SK-N-SH (cell line): ENCODE results near the gene ARL3. TPM values are rescaled to one million over a fixed set of nuclear protein-coding genes. Genes with fewer than 3 reads are reported as not detected.

Experiments used
- CTCF ChIA-PET: fragments of 300-600, 350-600 bp; formaldehyde crosslinking; extraction: SDS; loops from one replicate; lab custom pipeline; 2021; lab: Yijun Ruan, JAX
- POLR2A ChIA-PET: fragments of 350-600 bp; sonication (Branson Sonifier 250); formaldehyde crosslinking; extraction: SDS; loops from one replicate; lab custom pipeline; 2020; ENCODE audit warnings: antibody characterized with exemption, inconsistent platforms; lab: Yijun Ruan, JAX
- DNase-seq: peaks from one replicate; pipeline ENCODE4 v3.0.0; 2012
- H2AFZ ChIP-seq: fragments of 200-600 bp; sonication (generic); 2 replicates; pipeline ENCODE4 v1.8.1; 2016; ENCODE audit warnings: antibody characterized with exemption, mild to moderate bottlenecking, low read depth
- H3F3A ChIP-seq: fragments of 200-600 bp; sonication (generic); replicated peaks from 2 replicates; pipeline ENCODE3; 2016; ENCODE audit warnings: antibody characterized with exemption, mild to moderate bottlenecking; ENCODE audit not compliant: insufficient read depth
- H3K27ac ChIP-seq, 2 experiments: fragments of 200-500 bp in 1 of 2; fragments of 200-600 bp in 1 of 2; sonication (Bioruptor generic) in 1 of 2; sonication (generic), shearing (Covaris generic) in 1 of 2; 2 replicates each; pipeline versions ENCODE4 v1.5.1 to v1.6.1; 2014 to 2016; ENCODE audit warnings: low read depth in 2 of 2, inconsistent platforms in 1 of 2, low read length in 1 of 2, mild to moderate bottlenecking in 1 of 2, mixed read lengths in 1 of 2
- H3K27me3 ChIP-seq: fragments of 200-600 bp; sonication (generic), shearing (Covaris generic); 2 replicates; pipeline ENCODE4 v1.6.1; 2016; ENCODE audit warnings: mixed run types; ENCODE audit not compliant: insufficient read depth
- H3K36me3 ChIP-seq, 2 experiments: fragments of 200-500 bp in 1 of 2; fragments of 200-600 bp in 1 of 2; sonication (Bioruptor generic) in 1 of 2; sonication (generic) in 1 of 2; replicated peaks in 1 of 2; 2 replicates each; pipeline versions ENCODE3 to v1.5.1; 2014 to 2016; ENCODE audit warnings: low read length in 1 of 2, mild to moderate bottlenecking in 1 of 2; ENCODE audit not compliant: insufficient read depth in 2 of 2, control insufficient read depth in 1 of 2
- H3K4me1 ChIP-seq, 2 experiments: fragments of 200-500 bp in 1 of 2; fragments of 200-600 bp in 1 of 2; sonication (Bioruptor generic) in 1 of 2; sonication (generic), shearing (Covaris generic) in 1 of 2; 2 replicates each; pipeline versions ENCODE4 v1.5.1 to v1.6.1; 2014 to 2016; ENCODE audit warnings: low read depth in 1 of 2, low read length in 1 of 2, mixed run types in 1 of 2; ENCODE audit not compliant: insufficient read depth in 2 of 2, control insufficient read depth in 1 of 2
- H3K4me2 ChIP-seq: fragments of 200-600 bp; sonication (generic), shearing (Covaris generic); 2 replicates; pipeline ENCODE4 v1.6.1; 2017; ENCODE audit warnings: mixed run types
- H3K4me3 ChIP-seq, 2 experiments: fragments of 200-500 bp in 1 of 2; fragments of 200-600 bp in 1 of 2; sonication (Bioruptor generic) in 1 of 2; sonication (generic), shearing (Covaris generic) in 1 of 2; 2 replicates each; pipeline versions ENCODE4 v1.5.1 to v1.8.1; 2014 to 2016; ENCODE audit warnings: low read depth in 2 of 2, inconsistent platforms in 1 of 2, low read length in 1 of 2, mild to moderate bottlenecking in 1 of 2, mixed read lengths in 1 of 2, moderate library complexity in 1 of 2
- H3K79me2 ChIP-seq: fragments of 200-600 bp; sonication (generic); 2 replicates; pipeline ENCODE4 v1.8.1; 2017; ENCODE audit warnings: mild to moderate bottlenecking; ENCODE audit not compliant: insufficient read depth
- H3K9ac ChIP-seq: fragments of 200-600 bp; sonication (generic); 2 replicates; pipeline ENCODE4 v1.6.1; 2017; ENCODE audit warnings: mixed run types
- H3K9me2 ChIP-seq: fragments of 200-600 bp; sonication (generic); 2 replicates; pipeline ENCODE4 v1.6.1; 2017; ENCODE audit warnings: mixed run types
- H3K9me3 ChIP-seq: fragments of 200-600 bp; sonication (generic); 2 replicates; pipeline ENCODE4 v1.6.1; 2017; ENCODE audit warnings: mixed run types, mild to moderate bottlenecking, moderate library complexity
- H4K20me1 ChIP-seq: fragments of 200-600 bp; sonication (generic); 2 replicates; pipeline ENCODE4 v1.6.1; 2017; ENCODE audit warnings: mild to moderate bottlenecking, mixed run types; ENCODE audit not compliant: insufficient read depth
- CTCF ChIP-seq: fragments of 200-600 bp; sonication (generic); IDR thresholded peaks from 2 replicates; pipeline ENCODE4 v1.6.1; 2017; ENCODE audit warnings: antibody characterized with exemption, mild to moderate bottlenecking, moderate library complexity
- ELF1 ChIP-seq: IDR thresholded peaks from 2 replicates; pipeline ENCODE4 v1.4.0; 2012
- EP300 ChIP-seq, 2 experiments: IDR thresholded peaks; 2 replicates each; pipeline versions ENCODE4 v1.4.0 to v1.6.1; 2012; ENCODE audit warnings: borderline replicate concordance in 1 of 2, low read depth in 1 of 2, low read length in 1 of 2
- EZH2phosphoT487 ChIP-seq: fragments of 200-600 bp; sonication (generic); IDR thresholded peaks from 2 replicates; pipeline ENCODE4 v1.6.1; 2017; ENCODE audit warnings: low read depth, mixed run types, mild to moderate bottlenecking, antibody characterized with exemption, moderate library complexity, borderline replicate concordance
- FOXJ3 ChIP-seq: sonication (generic); formaldehyde crosslinking; IDR thresholded peaks from 2 replicates; pipeline ENCODE4 v1.5.1; 2020; ENCODE audit warnings: mild to moderate bottlenecking, missing genetic modification reagents
- IRF3 ChIP-seq: fragments of 150-350 bp; IDR thresholded peaks from 2 replicates; pipeline ENCODE4 v1.6.1; 2016; ENCODE audit warnings: mild to moderate bottlenecking, low read depth, low read length
- MEF2A ChIP-seq: IDR thresholded peaks from 2 replicates; pipeline ENCODE4 v1.4.0; 2012; ENCODE audit warnings: low read depth, borderline replicate concordance
- NFIC ChIP-seq: IDR thresholded peaks from 2 replicates; pipeline ENCODE4 v1.4.0; 2012; ENCODE audit warnings: borderline replicate concordance
- NRF1 ChIP-seq: IDR thresholded peaks from 2 replicates; pipeline ENCODE4 v1.6.1; 2012; ENCODE audit warnings: low read depth, mild to moderate bottlenecking, low read length
- PBX3 ChIP-seq: IDR thresholded peaks from 2 replicates; pipeline ENCODE4; 2012
- POLR2AphosphoS5 ChIP-seq: IDR thresholded peaks from 2 replicates; pipeline ENCODE4 v1.6.1; 2012; ENCODE audit warnings: low read depth, low read length
- RAD21 ChIP-seq: IDR thresholded peaks from 2 replicates; pipeline ENCODE4 v1.6.1; 2012; ENCODE audit warnings: mild to moderate bottlenecking, low read length
- REST ChIP-seq: IDR thresholded peaks from 2 replicates; pipeline ENCODE4 v1.6.1; 2012; ENCODE audit warnings: mild to moderate bottlenecking, low read depth, low read length, moderate library complexity
- RFX5 ChIP-seq: IDR thresholded peaks from 2 replicates; pipeline ENCODE4 v1.6.1; 2012; ENCODE audit warnings: mild to moderate bottlenecking, improper control_type of control experiment, low read length
- SIN3A ChIP-seq: IDR thresholded peaks from 2 replicates; pipeline ENCODE4 v1.6.1; 2012; ENCODE audit warnings: low read depth, mild to moderate bottlenecking, low read length, moderate library complexity, borderline replicate concordance
- TAF1 ChIP-seq: IDR thresholded peaks from 2 replicates; pipeline ENCODE4 v1.6.1; 2012; ENCODE audit warnings: low read depth, mild to moderate bottlenecking, low read length, moderate library complexity, borderline replicate concordance
- TEAD4 ChIP-seq: IDR thresholded peaks from 2 replicates; pipeline ENCODE4 v1.4.0; 2012; ENCODE audit warnings: mild to moderate bottlenecking, borderline replicate concordance; ENCODE audit not compliant: insufficient read depth
- USF1 ChIP-seq: IDR thresholded peaks from 2 replicates; pipeline ENCODE4 v1.4.0; 2012; ENCODE audit warnings: low read depth, borderline replicate concordance
- YY1 ChIP-seq: IDR thresholded peaks from 2 replicates; pipeline ENCODE4 v1.4.0; 2012; ENCODE audit warnings: low read depth, mild to moderate bottlenecking
- ZBTB33 ChIP-seq: IDR thresholded peaks from 2 replicates; pipeline ENCODE4 v1.4.0; 2012; ENCODE audit warnings: low read depth, borderline replicate concordance
- WGBS: methylation state at CpG from one replicate; pipeline ENCODE4 v1.1.6; 2017; ENCODE audit warnings: low lambda C conversion rate; 5-methylcytosine and 5-hydroxymethylcytosine counted together
- polyA plus RNA-seq, 3 experiments: library from polyadenylated mRNA; depleted of rRNA; stranded (reverse); fragments of >200 nt; gene quantifications; 2 replicates each; pipeline ENCODE4 v1.2.3, GENCODE V29; 2012

ARL3 gene
- polyA plus RNA-seq, 1 of the 3 experiments (the other 2 are of a cell fraction), result 11.2 TPM

GRCh38 chr10:102643336-102644065 is 70.7 kb downstream of the ARL3 start:
- no peaks in the 10 kb centered on the region for H3K9me2 ChIP-seq
- H3K4me2 ChIP-seq, result peak overlapping the region; percentile 98
- H3K79me2 ChIP-seq, result peaks cover 56% of the 10 kb centered on the region
- H3K9me3 ChIP-seq, result no peaks in the 10 kb centered on the region
- ChIA-PET CTCF (interaction anchor here (1.1 to 4.7 kb wide), 11 partner anchors 13 to 139 kb away, joined by 3 to 56 read pairs (median 6); partner anchors contain the start of genes ARL3, SFXN2 and SUFU), POLR2A (interaction anchor here (1.4 to 3.5 kb wide), 5 partner anchors 12 to 71 kb away, joined by 3 to 34 read pairs (median 13); partner anchors contain the start of genes ARL3 and SFXN2)
- H3F3A ChIP-seq, result peaks cover 31% of the 10 kb centered on the region
- H2AFZ ChIP-seq, result no peak overlapping the region; the same call in 1 of the 2 replicates
- H4K20me1 ChIP-seq, result peaks cover 34% of the 10 kb centered on the region
- H3K27ac ChIP-seq, result peak overlapping the region; percentile 92 to 93
- under 1% methylated on average over 50 of the region's 76 CpGs for WGBS
- H3K27me3 ChIP-seq, result no peaks in the 10 kb centered on the region
- H3K4me3 ChIP-seq, result peak overlapping the region; percentile 56 to 99
- peaks cover 0 to 4% of the 10 kb centered on the region in 2 experiments for H3K36me3 ChIP-seq
- peak overlapping the region; percentile 99 for H3K9ac ChIP-seq
- peak; percentile 76 for DNase-seq
- H3K4me1 ChIP-seq, result peaks cover 18 to 27% of the 10 kb centered on the region in 2 experiments
- no peak for TF ChIP-seq TEAD4
- TF ChIP-seq RFX5, result no peak
- no peak for TF ChIP-seq PBX3
- 0 out of 2 replicates have a peak, but pooled peaks have one; percentile 39 for TF ChIP-seq SIN3A
- no peak for TF ChIP-seq EZH2phosphoT487
- no peak for TF ChIP-seq REST
- TF ChIP-seq ELF1, result no peak
- no peak for TF ChIP-seq NFIC
- TF ChIP-seq TAF1, result peak; percentile 52
- TF ChIP-seq IRF3, result no peak
- no peak for TF ChIP-seq ZBTB33
- TF ChIP-seq MEF2A, result peak; percentile 11; the same call in 1 of the 2 replicates
- no peak for TF ChIP-seq EP300 (IDR thresholded peaks at IDR 0.05; ENCODE audit: borderline replicate concordance in 1 of 2, low read depth in 1 of 2, low read length in 1 of 2)
- no peak for TF ChIP-seq YY1
- no peak for TF ChIP-seq CTCF
- peak; percentile 32; the same call in 1 of the 2 replicates for TF ChIP-seq POLR2AphosphoS5
- no peak for TF ChIP-seq USF1
- no peak for TF ChIP-seq RAD21
- TF ChIP-seq FOXJ3 (CRISPR knock-in tag), result no peak
- TF ChIP-seq NRF1, result no peak
